ENCODE results near the gene KIR2DL1.
"Not testable (repeated sequence)": the region's sequence is repeated elsewhere in the genome, so short reads cannot be mapped to it uniquely, and the experiment has no call there.

The KIR2DL1 gene

DNA sequence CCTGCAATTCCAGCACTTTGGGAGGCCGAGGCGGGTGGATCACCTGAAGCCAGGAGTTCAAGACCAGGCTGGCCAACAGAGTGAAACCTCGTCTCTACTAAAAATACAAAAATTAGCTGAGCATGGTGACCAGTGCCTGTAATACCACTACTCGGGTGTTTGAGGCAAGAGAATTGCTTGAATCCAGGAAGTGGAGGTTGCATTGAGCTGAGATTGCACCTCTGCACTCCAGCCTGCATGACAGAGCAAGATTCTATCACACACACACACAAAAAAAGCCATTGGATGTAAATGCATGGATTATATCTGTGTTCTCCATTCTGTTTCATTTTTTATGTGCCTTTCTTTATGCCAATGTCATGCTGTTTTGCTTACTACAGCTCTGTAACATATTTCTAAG is 54.8 kb downstream of the KIR2DL1 start:
- not testable (repeated sequence) for DNase-seq (ENCODE audit: low spot score)

GRCh38 chr19:54825326-54825725 is 55.7 kb downstream of the KIR2DL1 start:
- not testable (repeated sequence) for DNase-seq (ENCODE audit: low spot score)

DNA sequence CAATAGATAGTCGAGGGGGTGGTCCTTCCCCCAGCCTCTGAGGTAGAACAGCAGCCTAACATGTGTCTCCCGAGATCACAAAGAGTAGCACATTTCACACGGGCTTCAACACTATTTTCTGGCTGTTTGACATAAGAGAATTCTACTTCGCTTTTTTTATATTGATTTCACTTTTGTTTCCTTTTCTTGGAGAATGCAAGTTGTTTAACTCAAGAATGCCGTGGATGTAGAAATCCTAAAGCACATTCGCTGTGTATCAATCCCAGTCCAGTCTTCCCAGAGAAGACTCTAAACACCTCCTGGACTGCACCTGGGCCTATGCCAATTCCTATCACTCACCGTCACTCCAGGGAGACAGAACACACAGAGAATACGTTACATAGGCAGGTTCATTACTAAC is 58.5 kb downstream of the KIR2DL1 start:
- not testable (repeated sequence) for DNase-seq (ENCODE audit: low spot score)

DNA sequence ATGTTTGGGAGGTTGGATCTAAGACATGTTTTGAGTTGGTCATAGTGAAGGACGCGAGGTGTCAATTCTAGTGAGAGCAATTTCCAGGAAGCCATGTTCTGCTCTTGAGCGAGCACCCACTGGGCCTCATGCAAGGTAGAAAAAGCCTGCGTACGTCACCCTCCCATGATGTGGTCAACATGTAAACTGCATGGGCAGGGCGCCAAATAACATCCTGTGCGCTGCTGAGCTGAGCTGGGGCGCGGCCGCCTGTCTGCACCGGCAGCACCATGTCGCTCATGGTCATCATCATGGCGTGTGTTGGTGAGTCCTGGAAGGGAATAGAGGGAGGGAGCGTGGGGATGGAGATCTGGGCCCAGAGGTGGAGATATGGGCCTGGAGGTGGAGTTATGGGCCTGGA is 62.9 kb downstream of the KIR2DL1 start, which contains the start of gene KIR2DS4:
KIR2DS4 (plus strand) TSS at position 181 of the 400 bp plus-strand sequence.
- not testable (repeated sequence) for DNase-seq (ENCODE audit: low spot score)
